Keratinocyte (primary cell): ENCODE measurements around the gene PRDM4. TPM values are rescaled to one million over a fixed set of nuclear protein-coding genes. Genes with fewer than 3 reads are reported as not detected.

Experiments used
- DNase-seq: peaks from one replicate; pipeline ENCODE4 v3.0.0-alpha.2; 2011; ENCODE audit warnings: low read depth, missing footprints, low spot score
- FAIRE-seq: peaks from 2 replicates; lab custom pipeline; 2011; peaks lifted over from hg19 to GRCh38; lab: Jason Lieb, UNC
- H2AFZ ChIP-seq: 2 replicates; pipeline ENCODE4 v1.6.0; 2012; ENCODE audit warnings: low read length, control low read depth, inconsistent platforms; ENCODE audit not compliant: control insufficient read depth
- H3K27ac ChIP-seq: 2 replicates; pipeline ENCODE4 v1.5.1; 2011; ENCODE audit warnings: low read length; ENCODE audit not compliant: control insufficient read depth, insufficient read depth
- H3K27me3 ChIP-seq: 3 replicates; pipeline ENCODE4 v1.6.0; 2011; ENCODE audit warnings: low read length; ENCODE audit not compliant: control insufficient read depth, insufficient read depth; ENCODE audit errors: extremely low read depth
- H3K36me3 ChIP-seq, 2 experiments: 2 replicates in 1 of 2; 3 replicates in 1 of 2; pipeline ENCODE4 v1.5.1; 2011; ENCODE audit warnings: low read length in 2 of 2, mild to moderate bottlenecking in 1 of 2; ENCODE audit not compliant: control insufficient read depth in 2 of 2, insufficient read depth in 2 of 2; ENCODE audit errors: extremely low read depth in 1 of 2
- H3K4me1 ChIP-seq: 3 replicates; pipeline ENCODE4 v1.5.1; 2011; ENCODE audit warnings: low read length; ENCODE audit not compliant: control insufficient read depth, insufficient read depth; ENCODE audit errors: extremely low read depth
- H3K4me2 ChIP-seq: 3 replicates; pipeline ENCODE4 v1.6.0; 2011; ENCODE audit warnings: low read depth, low read length; ENCODE audit not compliant: control insufficient read depth, insufficient read depth; ENCODE audit errors: extremely low read depth
- H3K4me3 ChIP-seq, 3 experiments: fragments of 200-600 bp in 1 of 3; sonication (generic) in 1 of 3; 2 replicates in 2 of 3; 3 replicates in 1 of 3; pipeline ENCODE4 v1.5.1; 2011 to 2016; ENCODE audit warnings: low read length in 3 of 3, mild to moderate bottlenecking in 3 of 3, control low read depth in 2 of 3, inconsistent platforms in 1 of 3, low read depth in 1 of 3, mixed read lengths in 1 of 3, mixed run types in 1 of 3, moderate library complexity in 1 of 3; ENCODE audit not compliant: control insufficient read depth in 2 of 3, insufficient read depth in 2 of 3; ENCODE audit errors: extremely low read depth in 1 of 3
- H3K79me2 ChIP-seq: 2 replicates; pipeline ENCODE4 v1.6.0; 2012; ENCODE audit warnings: low read length; ENCODE audit not compliant: control insufficient read depth, insufficient read depth
- H3K9ac ChIP-seq: 3 replicates; pipeline ENCODE4 v1.6.0; 2011; ENCODE audit warnings: low read length; ENCODE audit not compliant: control insufficient read depth, insufficient read depth; ENCODE audit errors: extremely low read depth
- H3K9me1 ChIP-seq: 3 replicates; pipeline ENCODE4 v1.6.0; 2011; ENCODE audit warnings: low read length; ENCODE audit not compliant: control insufficient read depth, insufficient read depth; ENCODE audit errors: extremely low read depth
- H3K9me3 ChIP-seq: 2 replicates; pipeline ENCODE4 v1.5.1; 2012; ENCODE audit warnings: low read depth, low read length; ENCODE audit not compliant: control insufficient read depth
- H4K20me1 ChIP-seq: 3 replicates; pipeline ENCODE4 v1.6.0; 2011; ENCODE audit warnings: low read length; ENCODE audit not compliant: control insufficient read depth, insufficient read depth; ENCODE audit errors: extremely low read depth
- EZH2 ChIP-seq: IDR thresholded peaks from one replicate; pipeline ENCODE4 v1.6.1; 2012; ENCODE audit warnings: inconsistent platforms, mild to moderate bottlenecking, low read length, moderate library complexity
- dilution Hi-C: fragments of 300-500 bp; cut with MboI; formaldehyde crosslinking; loops from one replicate; pipeline ENCODE4 v1.7.0; 2020; ENCODE audit warnings: low sequenced_read_pairs; ENCODE audit not compliant: extremely low pct_ligation_motif_present
- polyA plus RNA-seq, 5 experiments: library from polyadenylated mRNA; depleted of rRNA in 3 of 5; stranded (reverse) in 3 of 5; stranded (forward) in 1 of 5; unstranded in 1 of 5; fragments of >200 nt; gene quantifications; 1 replicate in 1 of 5; 2 replicates in 3 of 5; 3 replicates in 1 of 5; pipeline versions ENCODE4 v1.2.1 to v1.2.3, GENCODE V29; 2011 to 2012; ENCODE audit warnings: missing spikeins in 2 of 5, low read depth in 1 of 5, low replicate concordance in 1 of 5
- TF ChIP-seq, protein P1 (sequence below), 3 experiments: IDR thresholded peaks in 1 of 3; conservative IDR thresholded peaks in 1 of 3; optimal IDR thresholded peaks in 1 of 3; 2 replicates in 2 of 3; 3 replicates in 1 of 3; pipeline versions ENCODE3 to v1.5.1; 2011; ENCODE audit warnings: low read length in 3 of 3, mild to moderate bottlenecking in 3 of 3, moderate library complexity in 2 of 3, control low read depth in 1 of 3, inconsistent platforms in 1 of 3; ENCODE audit not compliant: insufficient read depth in 2 of 3; ENCODE audit errors: extremely low read depth in 1 of 3

Gene PRDM4
- polyA plus RNA-seq, 1 donor (not counting 4 experiments of a cell fraction or from before 2014, with no cell fraction given) = 26.5 TPM

- DNase-seq (no peak), FAIRE-seq (no peak)
- H3K9me3 ChIP-seq = no peaks in the 10 kb centered on the region
- no peaks in the 10 kb centered on the region for H3K27me3 ChIP-seq
- peak overlapping the region; percentile 96 for H3K9ac ChIP-seq
- peaks cover 13% of the 10 kb centered on the region for H3K4me1 ChIP-seq
- H3K4me3 ChIP-seq = peak overlapping the region; percentile 82 to 98 (median 93)
- H3K36me3 ChIP-seq = peaks cover 6 to 7% of the 10 kb centered on the region in 2 experiments
- no peak for TF ChIP-seq EZH2
- TF ChIP-seq, protein P1, sequence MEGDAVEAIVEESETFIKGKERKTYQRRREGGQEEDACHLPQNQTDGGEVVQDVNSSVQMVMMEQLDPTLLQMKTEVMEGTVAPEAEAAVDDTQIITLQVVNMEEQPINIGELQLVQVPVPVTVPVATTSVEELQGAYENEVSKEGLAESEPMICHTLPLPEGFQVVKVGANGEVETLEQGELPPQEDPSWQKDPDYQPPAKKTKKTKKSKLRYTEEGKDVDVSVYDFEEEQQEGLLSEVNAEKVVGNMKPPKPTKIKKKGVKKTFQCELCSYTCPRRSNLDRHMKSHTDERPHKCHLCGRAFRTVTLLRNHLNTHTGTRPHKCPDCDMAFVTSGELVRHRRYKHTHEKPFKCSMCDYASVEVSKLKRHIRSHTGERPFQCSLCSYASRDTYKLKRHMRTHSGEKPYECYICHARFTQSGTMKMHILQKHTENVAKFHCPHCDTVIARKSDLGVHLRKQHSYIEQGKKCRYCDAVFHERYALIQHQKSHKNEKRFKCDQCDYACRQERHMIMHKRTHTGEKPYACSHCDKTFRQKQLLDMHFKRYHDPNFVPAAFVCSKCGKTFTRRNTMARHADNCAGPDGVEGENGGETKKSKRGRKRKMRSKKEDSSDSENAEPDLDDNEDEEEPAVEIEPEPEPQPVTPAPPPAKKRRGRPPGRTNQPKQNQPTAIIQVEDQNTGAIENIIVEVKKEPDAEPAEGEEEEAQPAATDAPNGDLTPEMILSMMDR (optimal IDR thresholded peaks at IDR 0.05 in 1 of 3, IDR thresholded peaks at IDR 0.05 in 1 of 3, conservative IDR thresholded peaks at IDR 0.05 in 1 of 3; ENCODE audit: extremely low read depth in 1 of 3, insufficient read depth in 2 of 3, low read length in 3 of 3) = no peak
- H3K79me2 ChIP-seq = peaks cover 35% of the 10 kb centered on the region
- H2AFZ ChIP-seq = peak overlapping the region; percentile 70
- no peaks in the 10 kb centered on the region for H3K9me1 ChIP-seq
- peak overlapping the region; percentile 96 for H3K4me2 ChIP-seq
- dilution Hi-C loops = no loop called here
- H3K27ac ChIP-seq = peak overlapping the region; percentile 88
- H4K20me1 ChIP-seq = no peaks in the 10 kb centered on the region
These were observed 76.0 kb downstream of the PRDM4 start for GRCh38 chr12:107684990-107685359.

DNA sequence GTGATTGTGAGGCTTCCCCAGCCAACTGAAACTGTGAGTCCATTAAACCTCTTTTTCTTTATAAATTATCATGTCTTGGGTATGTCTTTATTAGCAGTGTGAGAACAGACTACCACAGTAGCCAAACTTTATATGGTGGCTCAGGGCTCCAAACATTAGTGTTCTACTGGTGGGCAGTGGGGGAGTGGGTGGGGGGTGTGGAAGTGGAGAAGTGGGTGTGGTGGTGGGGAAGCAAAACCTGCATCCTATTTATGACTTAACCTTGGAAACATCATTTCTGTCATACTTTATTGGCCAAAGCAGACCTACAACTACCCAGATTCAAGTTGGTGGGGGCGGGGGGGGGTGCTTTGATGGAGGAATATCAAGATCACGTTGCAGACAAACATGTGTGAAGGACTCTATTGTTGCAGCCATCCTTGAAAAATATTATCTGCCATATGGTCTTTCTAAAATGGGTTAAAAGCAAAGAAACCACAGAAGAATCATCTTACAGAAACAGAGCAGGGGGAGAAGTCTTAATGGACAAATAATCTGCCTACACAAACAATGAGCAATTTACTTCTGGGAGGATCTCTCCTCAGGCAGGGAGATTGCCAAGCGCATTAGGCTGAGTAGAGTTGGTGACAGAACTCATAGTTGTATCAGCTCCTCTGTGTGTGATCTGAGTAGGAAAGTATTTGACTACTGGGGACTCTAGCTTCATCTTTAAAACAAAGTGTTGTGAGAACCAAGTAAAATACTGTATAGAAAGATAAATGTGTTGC, 76.7 kb downstream of the PRDM4 start:
- H3K4me1 ChIP-seq = peaks cover 13% of the 10 kb centered on the region
- peak overlapping the region in 1 of 3 experiments; percentile 82 for H3K4me3 ChIP-seq
- H3K4me2 ChIP-seq = peak overlapping the region; percentile 96
- DNase-seq = no peak
- peaks cover 34% of the 10 kb centered on the region for H3K79me2 ChIP-seq
- H3K9ac ChIP-seq = peak overlapping the region; percentile 96
- H3K27me3 ChIP-seq = no peaks in the 10 kb centered on the region
- TF ChIP-seq, protein P1 (optimal IDR thresholded peaks at IDR 0.05 in 1 of 3, IDR thresholded peaks at IDR 0.05 in 1 of 3, conservative IDR thresholded peaks at IDR 0.05 in 1 of 3; ENCODE audit: extremely low read depth in 1 of 3, insufficient read depth in 2 of 3, low read length in 3 of 3) = no peak
- TF ChIP-seq EZH2 = no peak
- H4K20me1 ChIP-seq = no peaks in the 10 kb centered on the region
- no peak for FAIRE-seq
- H2AFZ ChIP-seq = peak overlapping the region; percentile 70
- peaks cover 3 to 7% of the 10 kb centered on the region in 2 experiments for H3K36me3 ChIP-seq
- dilution Hi-C loops = no loop called here
- H3K9me1 ChIP-seq = no peaks in the 10 kb centered on the region
- H3K9me3 ChIP-seq = no peaks in the 10 kb centered on the region
- no peak overlapping the region for H3K27ac ChIP-seq

Other genes with a start within 250 kb of the PRDM4 start
- gene PWP1, start 75.3 kb downstream of the PRDM4 start, polyA plus RNA-seq = 82.0 to 221 TPM (median 137 TPM) in 3 replicates
- not detected in 3 replicates for gene ASCL4, start 13.6 kb upstream of the PRDM4 start, polyA plus RNA-seq